Midbrain (tissue), 1 donor: ENCODE data around the gene ANKDD1A.

Experiments used
- DNase-seq: peaks from one replicate; lab custom pipeline; 2025; lab: John Stamatoyannopoulos, UW

Gene ANKDD1A

DNA sequence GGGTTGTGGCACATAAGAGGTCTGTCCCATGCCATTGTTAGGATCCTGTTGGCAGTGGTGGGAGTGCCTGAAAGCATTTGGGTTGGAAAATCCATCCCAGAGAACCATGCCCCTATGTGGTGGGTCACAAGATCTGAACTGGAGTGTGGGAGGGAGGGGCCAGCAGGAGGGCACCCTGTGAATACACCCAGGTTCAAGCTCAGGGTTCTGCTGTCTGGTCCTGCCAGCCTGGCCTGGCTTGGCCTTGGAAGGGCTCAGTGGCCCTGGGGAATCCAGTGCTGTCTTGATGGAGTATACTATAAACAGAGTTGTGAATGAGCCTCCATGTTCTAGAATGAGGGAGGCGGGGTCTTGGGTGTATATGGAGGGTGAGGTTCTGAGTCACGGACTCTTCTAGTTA, 11.8 kb downstream of the ANKDD1A start:
- no peak for DNase-seq

GRCh38 chr15:64925335-64926330, 13.9 kb downstream of the ANKDD1A start:
- DNase-seq = no peak

- no peak for DNase-seq
These were observed 15.0 kb downstream of the ANKDD1A start for GRCh38 chr15:64926661-64927060.

GRCh38 chr15:64928626-64929220, 17.0 kb downstream of the ANKDD1A start:
- DNase-seq = no peak

GRCh38 chr15:64930019-64930652, 18.4 kb downstream of the ANKDD1A start:
- DNase-seq = no peak

DNA sequence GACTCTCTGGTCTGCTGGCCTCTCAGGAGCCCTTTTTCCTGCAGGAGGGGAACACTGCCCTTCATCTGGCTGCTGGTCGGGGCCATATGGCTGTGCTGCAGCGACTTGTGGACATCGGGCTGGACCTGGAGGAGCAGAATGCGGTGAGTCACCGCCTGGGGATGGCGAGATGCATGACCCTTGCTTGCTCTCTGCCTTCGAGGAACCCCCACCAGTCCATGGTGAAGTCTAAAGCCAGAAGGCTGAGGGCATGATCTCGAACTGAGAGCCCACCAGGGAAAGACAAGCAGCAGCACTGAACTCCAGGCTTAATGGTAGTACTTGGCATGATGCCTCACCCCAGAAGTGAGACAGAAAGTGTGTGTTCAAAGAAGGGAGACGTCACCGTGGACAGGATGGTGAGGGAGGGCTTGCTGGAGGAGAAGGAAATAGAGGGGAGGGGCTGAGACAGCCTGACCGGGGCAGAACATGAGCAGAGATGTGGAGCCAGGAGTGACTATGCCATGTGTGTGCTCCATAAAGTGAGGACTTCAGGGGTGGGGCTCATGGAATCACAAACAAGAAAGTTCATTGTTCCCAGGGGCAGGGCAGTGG, 19.2 kb downstream of the ANKDD1A start:
- no peak for DNase-seq

- DNase-seq = no peak
These were observed 19.7 kb downstream of the ANKDD1A start for GRCh38 chr15:64931381-64931780.

GRCh38 chr15:64934023-64934422, 22.3 kb downstream of the ANKDD1A start:
- no peak for DNase-seq

GRCh38 chr15:64938192-64938591, 26.5 kb downstream of the ANKDD1A start:
- no peak for DNase-seq

GRCh38 chr15:64942356-64942755, 30.7 kb downstream of the ANKDD1A start:
- no peak for DNase-seq

DNA sequence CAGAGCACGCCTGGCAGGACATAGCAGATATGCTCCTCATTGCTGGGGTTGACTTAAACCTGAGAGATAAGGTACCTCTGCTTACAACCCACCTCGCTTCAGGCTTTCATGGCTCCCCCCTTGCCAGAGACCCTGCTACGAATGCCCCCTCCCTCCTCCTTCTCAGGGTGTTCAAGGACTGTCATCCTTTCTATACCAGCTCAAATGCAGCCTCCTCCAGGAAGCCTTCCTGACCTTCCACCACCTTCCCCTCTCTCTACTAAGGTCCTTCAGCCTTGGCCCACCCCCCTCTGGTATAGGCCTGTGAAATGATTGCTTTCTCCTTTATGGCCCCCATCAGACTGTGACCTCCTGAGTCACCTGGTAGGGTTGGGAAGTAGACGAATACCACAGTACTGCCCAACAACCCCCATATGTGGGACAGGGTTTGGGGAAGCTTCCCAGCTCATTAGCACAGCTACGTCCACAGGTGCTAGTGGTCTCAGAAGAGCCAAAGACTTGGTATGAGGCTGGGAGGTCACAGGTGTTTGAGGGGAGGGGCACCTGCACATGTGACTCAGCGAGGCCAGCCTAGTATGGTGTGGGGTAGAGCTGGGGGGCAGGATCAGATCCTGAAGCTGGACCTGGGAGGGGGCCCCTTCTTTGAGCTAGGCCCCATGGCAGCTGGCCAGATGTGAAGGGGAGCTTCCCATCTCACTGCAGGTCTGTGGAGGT, 32.0 kb downstream of the ANKDD1A start:
- no peak for DNase-seq

DNA sequence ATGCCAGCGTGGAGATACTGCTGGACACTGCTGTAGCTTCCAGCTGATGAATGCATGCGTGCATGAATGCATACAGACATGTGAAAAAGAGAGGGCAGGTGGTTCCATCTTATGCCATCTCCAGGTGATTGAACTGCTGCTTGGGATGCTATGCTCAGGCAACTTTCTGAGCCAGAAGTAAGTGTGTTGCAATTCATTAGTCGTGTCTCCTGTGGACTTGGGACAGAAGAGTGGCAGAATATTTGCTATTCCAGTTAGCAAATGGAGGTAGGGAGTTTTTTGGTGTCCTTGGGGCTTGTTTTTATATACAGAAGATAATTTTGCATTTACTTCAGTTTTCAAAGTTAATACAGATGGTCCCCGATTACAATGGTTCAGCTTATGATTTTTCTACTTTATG, 33.3 kb downstream of the ANKDD1A start:
- no peak for DNase-seq

DNA sequence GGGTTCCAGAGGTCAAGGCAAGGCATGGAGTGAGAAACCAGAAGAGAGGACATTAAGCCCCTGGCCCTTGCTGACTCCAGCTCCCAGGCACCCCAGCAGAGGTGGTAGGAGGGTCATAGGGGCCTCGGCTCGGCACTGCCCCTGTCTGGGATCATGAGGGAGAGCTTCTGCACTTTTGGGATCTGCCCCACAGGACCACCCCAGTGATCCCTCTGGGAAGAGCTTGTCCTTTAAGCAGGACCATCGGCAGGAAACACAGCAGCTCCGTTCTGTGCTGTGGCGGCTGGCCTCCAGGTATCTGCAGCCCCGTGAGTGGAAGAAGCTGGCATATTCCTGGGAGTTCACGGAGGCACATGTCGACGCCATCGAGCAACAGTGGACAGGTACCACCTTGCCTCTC, 35.5 kb downstream of the ANKDD1A start:
- no peak for DNase-seq

GRCh38 chr15:64948916-64949315, 37.2 kb downstream of the ANKDD1A start:
- no peak for DNase-seq

- DNase-seq = no peak
These were observed 37.9 kb downstream of the ANKDD1A start for GRCh38 chr15:64949383-64950186.

DNA sequence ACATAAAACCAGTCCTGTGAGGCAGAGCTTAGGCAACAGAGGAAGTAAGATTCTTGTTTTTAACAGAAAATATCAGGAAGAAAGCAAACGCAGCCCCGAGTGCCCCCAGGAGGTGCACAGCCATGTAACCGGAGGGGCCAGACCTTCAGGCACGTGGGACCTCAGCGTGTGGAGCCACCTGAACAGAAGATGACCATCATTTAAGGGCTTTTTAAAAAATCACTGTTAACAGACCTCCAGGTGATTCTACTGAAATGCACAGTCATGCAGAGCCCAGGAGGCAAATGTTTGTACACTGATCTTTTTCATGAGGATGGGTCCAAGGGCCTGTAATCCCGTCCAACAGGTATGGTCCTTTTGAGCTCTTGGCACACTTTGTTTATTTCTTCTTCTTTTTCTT, 39.2 kb downstream of the ANKDD1A start:
- no peak for DNase-seq

DNA sequence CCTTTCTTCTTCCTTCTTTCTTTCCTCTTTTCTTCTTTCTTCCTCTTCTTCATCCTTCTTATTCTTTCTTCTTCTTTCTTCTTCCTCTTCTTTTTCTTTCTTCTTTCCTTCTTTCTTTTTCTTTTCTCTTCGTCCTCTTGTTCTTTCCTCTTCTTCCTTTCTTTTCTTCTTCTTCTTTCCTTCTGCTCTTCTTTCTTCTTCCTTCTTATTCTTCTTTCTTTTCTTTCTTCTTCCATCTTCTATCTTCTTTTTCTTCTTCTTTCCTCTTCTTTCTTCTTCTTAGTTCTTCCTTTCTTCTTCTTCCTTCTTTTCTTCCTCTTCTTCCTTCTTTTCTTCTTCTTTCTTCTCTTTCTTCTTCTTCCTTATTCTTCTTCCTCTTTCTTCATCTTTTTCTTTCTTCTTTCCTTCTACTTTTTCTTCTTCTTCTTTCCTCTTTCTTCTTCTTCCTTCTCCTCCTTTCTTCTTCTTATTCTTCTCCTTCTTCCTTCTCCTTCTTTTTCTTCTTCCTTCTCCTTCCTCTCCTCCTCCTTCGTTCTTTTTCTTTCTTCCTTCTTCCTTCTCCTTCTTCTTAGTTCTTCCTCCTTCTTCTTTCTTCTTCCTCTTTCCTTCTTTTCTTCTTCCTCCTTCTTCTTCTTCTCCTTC, 40.2 kb downstream of the ANKDD1A start:
- no peak for DNase-seq

GRCh38 chr15:64954395-64954794, 42.7 kb downstream of the ANKDD1A start:
- no peak for DNase-seq

DNA sequence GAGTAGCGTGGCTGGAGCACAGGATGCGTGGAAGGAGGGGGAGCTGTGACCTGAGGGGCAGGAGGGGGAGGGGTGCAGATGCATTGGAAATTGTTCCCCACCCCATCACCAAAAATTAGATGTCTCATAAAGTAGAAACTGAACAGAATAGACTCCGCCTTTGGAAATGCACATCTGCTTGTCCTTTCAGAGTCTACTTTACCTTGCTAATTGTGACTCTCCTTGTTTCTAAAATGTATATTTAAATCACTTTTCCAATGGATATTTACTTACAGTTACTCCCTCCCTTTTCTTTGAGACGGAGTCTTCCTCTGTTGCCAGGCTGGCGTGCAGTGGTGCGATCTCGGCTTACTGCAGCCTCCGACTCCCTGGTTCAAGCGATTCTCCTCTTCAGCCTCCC, 47.4 kb downstream of the ANKDD1A start:
- DNase-seq = no peak

DNA sequence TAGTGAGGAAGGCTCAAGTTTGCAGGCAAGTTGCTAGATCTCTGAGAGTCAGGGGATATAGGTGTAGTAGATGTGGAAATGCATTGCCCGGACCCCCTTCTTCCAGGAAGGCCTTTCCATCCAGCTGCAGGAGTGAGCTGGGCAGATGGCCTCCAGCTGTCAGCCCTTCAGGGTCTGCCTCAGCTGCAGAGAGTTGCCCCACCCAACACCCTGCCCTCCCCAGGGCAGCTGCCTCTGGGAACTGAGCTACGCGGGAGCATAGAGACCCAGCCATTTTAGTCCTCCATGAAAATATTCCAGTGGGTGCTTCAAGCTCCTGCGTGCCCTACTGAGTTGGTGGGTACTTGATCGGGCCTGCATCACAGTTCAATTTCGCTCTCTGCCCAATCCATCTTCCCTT, 48.5 kb downstream of the ANKDD1A start:
- no peak for DNase-seq
